22Rv1 (cell line): Measurements from ENCODE around the gene CABP7.

Experiments
- ZFX ChIP-seq: fragments of 450-650 bp; IDR thresholded peaks from 2 replicates; pipeline ENCODE4 v1.6.1; 2017; ENCODE audit warnings: antibody characterized with exemption, borderline replicate concordance
- TF ChIP-seq, protein P1 (sequence below): fragments of 450-650 bp; IDR thresholded peaks from 2 replicates; pipeline ENCODE4 v1.5.1; 2017; ENCODE audit warnings: mild to moderate bottlenecking

- TF ChIP-seq, protein P1, sequence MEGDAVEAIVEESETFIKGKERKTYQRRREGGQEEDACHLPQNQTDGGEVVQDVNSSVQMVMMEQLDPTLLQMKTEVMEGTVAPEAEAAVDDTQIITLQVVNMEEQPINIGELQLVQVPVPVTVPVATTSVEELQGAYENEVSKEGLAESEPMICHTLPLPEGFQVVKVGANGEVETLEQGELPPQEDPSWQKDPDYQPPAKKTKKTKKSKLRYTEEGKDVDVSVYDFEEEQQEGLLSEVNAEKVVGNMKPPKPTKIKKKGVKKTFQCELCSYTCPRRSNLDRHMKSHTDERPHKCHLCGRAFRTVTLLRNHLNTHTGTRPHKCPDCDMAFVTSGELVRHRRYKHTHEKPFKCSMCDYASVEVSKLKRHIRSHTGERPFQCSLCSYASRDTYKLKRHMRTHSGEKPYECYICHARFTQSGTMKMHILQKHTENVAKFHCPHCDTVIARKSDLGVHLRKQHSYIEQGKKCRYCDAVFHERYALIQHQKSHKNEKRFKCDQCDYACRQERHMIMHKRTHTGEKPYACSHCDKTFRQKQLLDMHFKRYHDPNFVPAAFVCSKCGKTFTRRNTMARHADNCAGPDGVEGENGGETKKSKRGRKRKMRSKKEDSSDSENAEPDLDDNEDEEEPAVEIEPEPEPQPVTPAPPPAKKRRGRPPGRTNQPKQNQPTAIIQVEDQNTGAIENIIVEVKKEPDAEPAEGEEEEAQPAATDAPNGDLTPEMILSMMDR: no peak
- TF ChIP-seq ZFX: no peak
Observed at GRCh38 chr22:29726106-29726505, 6.3 kb downstream of the CABP7 start.
